WTC11 (cell line): ENCODE data around the gene RAI1.

Experiments used
- E2F4 ChIP-seq: sonication (generic); formaldehyde crosslinking; IDR thresholded peaks from 2 replicates; pipeline ENCODE4 v1.8.1; 2022; ENCODE audit warnings: low read depth, mild to moderate bottlenecking, moderate library complexity, missing genetic modification reagents, borderline replicate concordance
- TEAD4 ChIP-seq: sonication (generic); formaldehyde crosslinking; IDR thresholded peaks from 2 replicates; pipeline ENCODE4 v1.8.0; 2022; ENCODE audit warnings: mild to moderate bottlenecking, missing genetic modification reagents

- TF ChIP-seq E2F4, result no peak
- no peak for TF ChIP-seq TEAD4
Observed at GRCh38 chr17:17833658-17834357, 152.6 kb downstream of the RAI1 start.
